DND-41 (cell line): Measurements from ENCODE around the gene PRR14.

Experiments used
- CTCF ChIP-seq: IDR thresholded peaks from 2 replicates; pipeline ENCODE4 v1.5.1; 2012; ENCODE audit warnings: borderline replicate concordance, low read length, moderate library complexity, mild to moderate bottlenecking; ENCODE audit not compliant: poor library complexity, severe bottlenecking; ENCODE audit errors: extremely low read depth
- EZH2 ChIP-seq: IDR thresholded peaks from 3 replicates; pipeline ENCODE4 v1.6.1; 2012; ENCODE audit warnings: borderline replicate concordance, low read depth, mild to moderate bottlenecking, moderate library complexity, low read length, inconsistent platforms; ENCODE audit not compliant: severe bottlenecking

- no peak for TF ChIP-seq CTCF
- TF ChIP-seq EZH2 = no peak
Measured at GRCh38 chr16:30669026-30669902, 18.5 kb downstream of the PRR14 start.
